GM19238 (cell line): ENCODE data around the gene EFCAB6.

Source experiments
- DNase-seq: peaks from one replicate; pipeline ENCODE4 v3.0.0; 2011; ENCODE audit warnings: low spot score; ENCODE audit not compliant: insufficient read length

EFCAB6 gene

DNA sequence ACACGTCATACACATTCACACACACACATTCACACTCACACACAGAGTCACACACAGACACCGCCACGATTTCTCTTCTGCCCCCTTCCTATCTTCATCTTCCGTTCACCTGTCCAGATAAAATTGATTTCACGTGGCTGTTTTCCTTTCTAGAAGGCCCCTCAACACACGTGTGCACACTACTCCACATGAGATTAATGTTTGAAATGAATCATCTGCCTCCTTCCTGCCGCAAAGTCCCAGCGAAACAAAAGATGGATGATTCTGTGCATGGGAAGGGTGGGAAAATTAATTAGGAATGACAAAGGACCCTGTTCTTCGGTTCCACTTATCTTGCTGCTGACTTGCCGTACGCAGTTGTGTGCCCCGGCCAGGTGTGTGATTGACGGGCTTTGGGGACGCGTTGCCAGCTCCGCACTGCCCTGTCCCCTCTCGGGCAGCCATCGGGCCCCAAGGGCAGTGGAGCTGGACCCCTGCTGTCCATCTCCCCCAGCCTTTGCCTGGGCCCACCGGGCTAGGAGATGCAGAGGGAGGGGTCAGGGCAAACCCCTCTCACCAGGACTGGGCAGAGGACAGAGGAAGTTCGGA, 326.5 kb downstream of the EFCAB6 start:
- no peak for DNase-seq

DNA sequence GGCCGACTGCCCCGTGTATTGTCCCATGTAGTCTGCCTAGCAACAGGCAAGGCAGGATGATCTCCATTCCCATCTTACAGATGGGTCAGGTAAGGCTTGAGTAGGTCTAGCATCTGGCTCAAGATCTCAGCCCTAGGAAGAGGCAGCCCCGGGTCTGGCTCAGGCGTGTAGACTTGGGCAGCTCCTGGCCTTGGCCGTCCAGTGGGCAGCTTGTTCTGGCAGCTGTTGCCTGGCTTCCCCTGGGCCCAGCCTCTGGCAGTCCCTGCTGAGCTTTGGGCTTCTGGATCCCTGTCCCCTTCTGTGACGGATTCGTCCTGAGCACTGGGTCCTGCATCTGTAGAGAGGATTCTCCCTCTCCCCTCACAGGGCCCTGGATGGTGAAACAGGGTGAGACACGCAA, 327.9 kb downstream of the EFCAB6 start:
- no peak for DNase-seq

DNA sequence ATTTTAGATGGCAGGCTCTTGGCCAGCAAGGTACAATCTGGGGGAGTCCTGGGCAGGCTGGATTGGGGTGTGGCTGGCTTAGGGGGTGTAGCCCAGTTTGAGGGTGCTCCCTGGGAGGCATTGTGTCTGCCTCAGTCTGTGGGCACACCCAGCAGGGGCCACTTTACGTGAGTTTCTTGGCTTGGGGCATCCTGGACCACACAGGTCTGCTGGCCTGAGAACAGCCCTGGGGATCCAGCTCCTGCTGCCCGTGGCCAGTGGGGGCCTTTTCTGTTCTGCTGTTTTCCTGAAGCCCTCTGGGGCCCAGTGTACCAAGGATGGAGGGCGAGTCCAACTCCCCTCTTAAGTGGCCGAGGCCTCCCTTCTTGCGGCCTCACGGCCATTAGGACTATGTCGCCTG, 328.4 kb downstream of the EFCAB6 start:
- no peak for DNase-seq

GRCh38 chr22:43483266-43483665, 328.8 kb downstream of the EFCAB6 start:
- DNase-seq: no peak

DNA sequence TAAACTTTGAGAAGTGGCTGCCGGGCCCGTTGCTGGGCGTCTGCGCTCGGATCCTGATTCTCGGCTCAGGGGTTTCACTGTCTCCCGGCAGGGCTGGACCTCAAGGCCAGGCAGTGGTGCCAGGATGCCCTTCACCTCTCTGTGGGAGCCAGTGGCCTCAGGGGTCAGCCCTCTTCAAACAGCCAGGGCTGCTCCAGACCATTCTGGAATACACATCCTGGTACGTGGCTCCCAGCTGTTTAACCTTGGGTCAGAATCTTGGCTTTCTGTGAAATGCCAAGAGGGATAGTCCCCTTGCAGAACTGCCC, 329.8 kb downstream of the EFCAB6 start:
- no peak for DNase-seq

DNA sequence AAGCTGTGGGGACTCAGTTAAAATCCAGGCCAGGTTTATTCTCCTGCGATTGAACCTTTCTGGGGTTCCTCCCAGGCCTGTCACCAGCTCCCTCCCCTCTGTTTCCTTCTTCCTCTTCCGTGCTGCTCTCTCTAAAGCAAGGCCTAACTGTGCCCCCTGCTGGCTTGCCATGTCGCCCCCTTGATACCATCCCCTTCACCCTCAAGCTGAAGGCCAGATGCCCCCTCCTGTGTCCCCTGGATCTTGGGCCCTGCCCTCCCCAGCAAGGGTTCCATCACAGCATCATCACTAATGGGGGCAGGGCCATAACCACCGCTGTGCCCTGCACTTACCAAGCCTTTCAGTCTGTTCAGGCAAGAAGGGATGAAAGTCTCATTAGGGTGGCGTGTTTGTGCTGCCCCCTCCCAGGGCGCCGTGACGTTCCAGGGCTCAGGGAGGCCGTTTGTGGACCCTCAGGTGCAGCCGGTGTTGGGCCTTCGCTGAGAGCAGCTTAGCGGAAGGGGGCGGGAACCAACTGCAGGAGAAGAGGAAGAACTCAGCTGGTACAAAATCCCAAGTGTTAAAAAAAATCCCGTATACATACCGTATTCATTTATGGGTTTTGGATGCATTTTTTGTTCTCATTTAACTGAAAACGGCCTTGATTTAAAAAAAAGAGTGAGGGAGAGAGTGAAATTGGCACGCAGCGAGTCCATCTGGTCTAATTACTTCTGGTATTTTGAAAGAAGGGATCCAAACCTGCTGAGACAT, 330.4 kb downstream of the EFCAB6 start:
- peak; percentile 35 for DNase-seq

- DNase-seq: no peak
Measured at GRCh38 chr22:43479962-43480361, 332.1 kb downstream of the EFCAB6 start.

GRCh38 chr22:43479301-43479950, 332.7 kb downstream of the EFCAB6 start:
- DNase-seq: no peak
